Large intestine (tissue), 12 donors: ENCODE results near the gene MAIP1. TPM values are rescaled to one million over a fixed set of nuclear protein-coding genes. Genes with fewer than 3 reads are reported as not detected.
"Not testable (repeated sequence)": the region's sequence is repeated elsewhere in the genome, so short reads cannot be mapped to it uniquely, and the experiment has no call there.

ENCODE experiments used
- DNase-seq, 2 donors: peaks; one replicate each; pipeline versions ENCODE4 v3.0.0 to v3.0.0-alpha.2; 2013
- H3K27ac ChIP-seq: one replicate; pipeline ENCODE4 v1.5.1; 2013; ENCODE audit warnings: low read length
- H3K27me3 ChIP-seq: 2 replicates; pipeline ENCODE4 v1.6.1; 2013; ENCODE audit warnings: low read length; ENCODE audit not compliant: control insufficient read depth, insufficient read depth
- H3K36me3 ChIP-seq: 2 replicates; pipeline ENCODE4 v1.6.1; 2013; ENCODE audit warnings: low read length; ENCODE audit not compliant: control insufficient read depth, insufficient read depth
- H3K4me1 ChIP-seq: one replicate; pipeline ENCODE4 v1.6.1; 2013; ENCODE audit warnings: low read length; ENCODE audit not compliant: control insufficient read depth, insufficient read depth
- H3K4me3 ChIP-seq: one replicate; pipeline ENCODE4 v1.5.1; 2013; ENCODE audit warnings: low read length
- H3K9me3 ChIP-seq: one replicate; pipeline ENCODE4 v1.6.1; 2013; ENCODE audit warnings: mild to moderate bottlenecking, low read depth, low read length, moderate library complexity; ENCODE audit not compliant: control insufficient read depth
- WGBS: methylation state at CpG from one replicate; pipeline ENCODE4 v1.1.5; 2013; ENCODE audit warnings: low lambda C conversion rate; ENCODE audit not compliant: insufficient coverage; 5-methylcytosine and 5-hydroxymethylcytosine counted together
- long read RNA-seq, 11 donors: transcript quantifications; one replicate each; lab custom pipeline, GENCODE V29; 2026
- polyA plus RNA-seq: library from polyadenylated mRNA; unstranded; fragments of 120-200 nt; gene quantifications from one replicate; pipeline ENCODE4 v1.2.1, GENCODE V29; 2013

Gene MAIP1, protein sequence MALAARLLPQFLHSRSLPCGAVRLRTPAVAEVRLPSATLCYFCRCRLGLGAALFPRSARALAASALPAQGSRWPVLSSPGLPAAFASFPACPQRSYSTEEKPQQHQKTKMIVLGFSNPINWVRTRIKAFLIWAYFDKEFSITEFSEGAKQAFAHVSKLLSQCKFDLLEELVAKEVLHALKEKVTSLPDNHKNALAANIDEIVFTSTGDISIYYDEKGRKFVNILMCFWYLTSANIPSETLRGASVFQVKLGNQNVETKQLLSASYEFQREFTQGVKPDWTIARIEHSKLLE
- polyA plus RNA-seq: 21.2 TPM
- long read RNA-seq, donor 1, transcript MAIP1-202 (5 exons, 1,386 nt): major isoform, 5 of 5 reads
- long read RNA-seq, donor 1, partial matches to known transcripts: 0 of 5 reads
- long read RNA-seq, donor 1, other reads (novel, unspliced or antisense): 0 of 5 reads
- long read RNA-seq, donor 2, transcript MAIP1-202 (5 exons, 1,386 nt): major isoform, 20 of 26 reads
- long read RNA-seq, donor 2, partial matches to known transcripts: 6 of 26 reads
- long read RNA-seq, donor 2, other reads (novel, unspliced or antisense): 0 of 26 reads
- long read RNA-seq, donor 3: 0 reads
- long read RNA-seq, donor 4, partial matches to known transcripts: 0 of 2 reads
- long read RNA-seq, donor 4, other reads (novel, unspliced or antisense): 0 of 2 reads
- long read RNA-seq, donor 5, transcript MAIP1-202 (5 exons, 1,386 nt): major isoform, 5 of 6 reads
- long read RNA-seq, donor 5, partial matches to known transcripts: 0 of 6 reads
- long read RNA-seq, donor 5, other reads (novel, unspliced or antisense): 0 of 6 reads
- long read RNA-seq, donor 6, transcript MAIP1-202 (5 exons, 1,386 nt): major isoform, 11 of 11 reads
- long read RNA-seq, donor 6, partial matches to known transcripts: 0 of 11 reads
- long read RNA-seq, donor 6, other reads (novel, unspliced or antisense): 0 of 11 reads
- long read RNA-seq, donor 7, transcript MAIP1-202 (5 exons, 1,386 nt): major isoform, 7 of 7 reads
- long read RNA-seq, donor 7, partial matches to known transcripts: 0 of 7 reads
- long read RNA-seq, donor 7, other reads (novel, unspliced or antisense): 0 of 7 reads
- long read RNA-seq, donor 8, transcript MAIP1-202 (5 exons, 1,386 nt): major isoform, 8 of 8 reads
- long read RNA-seq, donor 8, partial matches to known transcripts: 0 of 8 reads
- long read RNA-seq, donor 8, other reads (novel, unspliced or antisense): 0 of 8 reads
- long read RNA-seq, donor 9, transcript MAIP1-202 (5 exons, 1,386 nt): major isoform, 6 of 6 reads
- long read RNA-seq, donor 9, partial matches to known transcripts: 0 of 6 reads
- long read RNA-seq, donor 9, other reads (novel, unspliced or antisense): 0 of 6 reads
- long read RNA-seq, donor 10, transcript MAIP1-202 (5 exons, 1,386 nt): major isoform, 14 of 14 reads
- long read RNA-seq, donor 10, partial matches to known transcripts: 0 of 14 reads
- long read RNA-seq, donor 10, other reads (novel, unspliced or antisense): 0 of 14 reads
- long read RNA-seq, donor 11, transcript MAIP1-202 (5 exons, 1,386 nt): major isoform, 5 of 5 reads
- long read RNA-seq, donor 11, partial matches to known transcripts: 0 of 5 reads
- long read RNA-seq, donor 11, other reads (novel, unspliced or antisense): 0 of 5 reads

DNA sequence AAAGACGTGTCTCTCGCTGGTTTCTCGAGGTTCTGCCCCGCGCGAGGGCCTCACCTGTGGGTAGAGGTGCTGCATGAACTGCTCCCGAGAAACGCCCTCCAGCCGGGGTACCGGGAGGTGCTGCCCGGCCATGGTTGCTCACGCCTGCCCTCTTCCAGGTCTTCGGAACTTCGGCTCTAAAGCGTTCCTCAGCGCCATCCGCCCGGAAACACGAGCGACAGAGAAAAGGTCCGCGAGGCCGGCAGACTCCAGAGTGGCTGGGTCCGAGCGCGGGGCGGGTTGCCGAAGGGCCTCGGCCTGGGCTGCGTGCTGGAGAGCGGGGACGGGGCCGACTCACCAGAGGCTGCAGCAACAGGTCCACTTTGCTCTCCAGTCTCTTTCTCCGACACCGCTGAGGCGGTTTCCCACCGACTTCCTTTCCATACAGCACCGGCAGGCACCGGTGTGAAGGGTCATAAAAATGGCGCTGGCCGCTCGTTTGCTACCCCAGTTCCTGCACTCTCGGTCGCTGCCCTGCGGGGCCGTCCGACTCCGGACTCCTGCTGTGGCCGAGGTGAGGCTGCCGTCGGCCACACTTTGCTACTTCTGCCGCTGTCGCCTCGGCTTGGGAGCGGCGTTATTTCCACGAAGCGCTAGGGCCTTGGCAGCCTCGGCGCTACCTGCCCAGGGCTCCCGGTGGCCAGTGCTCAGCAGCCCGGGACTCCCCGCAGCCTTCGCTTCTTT, at the start of gene MAIP1, which contains the start of gene TYW5:
Gene MAIP1, plus strand, starts transcription at position 244 of the 723 bp plus-strand sequence. Its CDS starts 217 bp downstream, at position 461.
Gene TYW5, minus strand, starts transcription at position 153 of the 723 bp plus-strand sequence. Its CDS starts 21 bp downstream, at position 132.
- Histone ChIP-seq H3K27ac (peak within 1 kb of the TSS; percentile 79), H3K27me3 (no peaks in the 10 kb centered on the region), H3K4me3 (peak within 1 kb of the TSS; percentile 88), H3K9me3 (no peaks in the 10 kb centered on the region), H3K4me1 (peaks cover 3% of the 10 kb centered on the region), H3K36me3 (peaks cover 17% of the 10 kb centered on the region)
- peak; percentile 78 to 92 for DNase-seq
- no CpG with 5 or more reads among the region's 64 CpGs for WGBS

GRCh38 chr2:199907008-199907714, 48.2 kb upstream of the MAIP1 start:
- Histone ChIP-seq H3K9me3 (no peaks in the 10 kb centered on the region), H3K27ac (no peak overlapping the region), H3K27me3 (no peaks in the 10 kb centered on the region), H3K4me3 (no peak overlapping the region), H3K36me3 (no peaks in the 10 kb centered on the region), H3K4me1 (no peaks in the 10 kb centered on the region)
- DNase-seq: no peak
- no CpG with 5 or more reads among the region's 2 CpGs for WGBS

DNA sequence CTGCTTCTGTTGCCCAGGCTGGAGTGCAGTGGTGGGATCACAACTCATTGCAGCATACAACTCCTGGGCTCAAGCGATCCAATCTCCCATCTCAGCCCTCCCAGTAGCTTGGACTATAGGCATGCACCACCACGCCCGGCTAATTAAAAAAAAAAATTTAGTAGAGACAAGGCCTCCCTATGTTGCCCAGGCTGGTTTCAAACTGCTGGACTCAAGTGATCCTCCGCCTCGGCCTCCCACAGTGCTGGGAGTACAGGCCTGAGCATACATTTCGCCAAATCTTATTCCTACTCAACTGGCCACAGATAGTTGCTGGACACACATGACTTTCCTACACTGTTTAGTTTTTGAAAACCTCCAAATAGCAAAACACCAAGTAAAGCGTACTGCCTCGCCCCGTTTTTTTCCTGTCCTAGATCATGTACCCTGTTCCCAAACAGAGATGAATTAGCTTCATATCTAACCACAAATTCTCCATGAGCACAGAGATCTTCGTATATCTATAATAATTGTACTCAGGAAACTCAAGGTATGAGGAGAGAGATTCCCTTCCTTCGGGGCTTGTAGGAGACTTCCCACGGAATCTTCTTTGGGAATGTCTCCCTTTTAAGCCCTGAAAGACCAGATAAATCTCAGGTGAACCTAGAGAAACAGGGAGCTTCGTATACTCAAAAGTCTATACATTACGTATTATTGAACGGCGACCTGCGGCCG, 44.9 kb upstream of the MAIP1 start:
- no peak for DNase-seq
- WGBS: 76% methylated on average over 4 of the region's 18 CpGs

GRCh38 chr2:199911052-199911876, 44.1 kb upstream of the MAIP1 start, which contains the start of gene C2orf69:
TSS of gene C2orf69 (plus strand) at chr2:199911293. CDS start at chr2:199911439, 146 bp downstream.
- Histone ChIP-seq H3K27ac (peak within 1 kb of the TSS; percentile 100), H3K4me3 (peak within 1 kb of the TSS; percentile 98), H3K27me3 (no peaks in the 10 kb centered on the region), H3K36me3 (peaks cover 4% of the 10 kb centered on the region), H3K4me1 (peaks cover 3% of the 10 kb centered on the region), H3K9me3 (no peaks in the 10 kb centered on the region)
- WGBS: no CpG with 5 or more reads among the region's 85 CpGs
- peak; percentile 98 to 99 for DNase-seq

More for the DNA sequence above, 44.9 kb upstream of the MAIP1 start:
- Histone ChIP-seq H3K27ac (no peak overlapping the region), H3K4me1 (peaks cover 3% of the 10 kb centered on the region), H3K27me3 (no peaks in the 10 kb centered on the region), H3K4me3 (peak overlapping the region; percentile 14), H3K9me3 (no peaks in the 10 kb centered on the region), H3K36me3 (no peaks in the 10 kb centered on the region)

DNA sequence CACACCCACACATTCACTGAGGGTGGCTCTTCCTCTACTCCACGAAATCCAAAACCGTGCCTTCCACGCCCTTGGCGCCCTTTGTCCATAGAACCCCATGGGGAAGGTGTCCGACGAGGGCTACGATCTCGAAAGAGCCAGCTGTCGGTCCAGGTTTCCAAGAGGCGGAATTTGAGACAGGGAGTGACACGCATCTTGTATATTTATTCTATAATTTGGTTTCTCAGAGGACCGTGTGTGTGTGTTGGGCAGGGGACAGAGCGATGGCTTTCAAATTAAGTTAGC, 43.6 kb upstream of the MAIP1 start:
- Histone ChIP-seq H3K9me3 (no peaks in the 10 kb centered on the region), H3K4me3 (peak overlapping the region; percentile 98), H3K36me3 (peaks cover 9% of the 10 kb centered on the region), H3K4me1 (peaks cover 3% of the 10 kb centered on the region), H3K27ac (peak overlapping the region; percentile 100), H3K27me3 (no peaks in the 10 kb centered on the region)
- DNase-seq: no peak
- WGBS: no CpG with 5 or more reads among the region's 13 CpGs

DNA sequence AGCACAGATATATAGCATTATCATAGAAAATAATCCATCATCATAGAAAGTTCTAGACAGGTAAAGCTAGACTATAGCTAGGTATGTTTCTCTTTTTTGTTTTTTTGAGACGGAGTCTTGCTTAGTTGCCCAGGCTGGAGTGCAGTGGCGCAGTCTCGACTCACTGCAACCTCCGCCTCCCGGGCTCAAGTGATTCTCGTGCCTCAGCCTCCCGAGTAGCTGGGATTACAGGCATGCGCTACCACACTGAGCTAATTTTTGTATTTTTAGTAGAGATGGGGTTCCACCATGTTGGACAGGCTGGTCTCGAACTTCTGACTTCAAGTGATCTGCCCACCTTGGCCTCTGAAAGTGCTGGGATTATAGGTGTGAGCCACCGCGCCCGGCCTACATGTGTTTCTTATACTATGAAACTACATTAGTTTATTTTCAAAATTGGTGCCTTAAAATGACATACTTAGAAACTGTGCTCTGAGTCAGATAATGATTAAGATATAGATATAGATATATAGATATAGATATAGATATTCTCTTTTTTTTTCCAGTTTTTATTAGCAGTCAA, 42.7 kb upstream of the MAIP1 start:
- not testable (repeated sequence) for H3K4me1 ChIP-seq, H3K9me3 ChIP-seq, H3K27me3 ChIP-seq, DNase-seq, H3K27ac ChIP-seq
- 100% methylated on average over 1 of the region's 12 CpGs for WGBS
- Histone ChIP-seq H3K36me3 (peaks cover 13% of the 10 kb centered on the region), H3K4me3 (peak overlapping the region; percentile 98)

GRCh38 chr2:199914372-199914958, 40.9 kb upstream of the MAIP1 start:
- 43% methylated on average over 1 of the region's 2 CpGs for WGBS
- peak in 1 of 2 donors; percentile 8 for DNase-seq
- peaks cover 17% of the 10 kb centered on the region for H3K36me3 ChIP-seq
- H3K4me3 ChIP-seq: no peak overlapping the region
- peaks cover 3% of the 10 kb centered on the region for H3K9me3 ChIP-seq
- H3K4me1 ChIP-seq: peaks cover 3% of the 10 kb centered on the region
- no peak overlapping the region for H3K27ac ChIP-seq
- no peaks in the 10 kb centered on the region for H3K27me3 ChIP-seq
